BJ (cell line): Measurements from ENCODE around the gene RALA. TPM values are rescaled to one million over a fixed set of nuclear protein-coding genes. Genes with fewer than 3 reads are reported as not detected.
"Not testable (repeated sequence)": the region's sequence is repeated elsewhere in the genome, so short reads cannot be mapped to it uniquely, and the experiment has no call there.

Experiments used
- CTCF ChIA-PET: fragments of 350-600 bp; formaldehyde crosslinking; extraction: SDS; loops from one replicate; lab custom pipeline; 2021; ENCODE audit warnings: antibody characterized with exemption, inconsistent platforms; lab: Yijun Ruan, JAX
- POLR2A ChIA-PET: fragments of 300-600 bp; sonication (Branson Sonifier 250); formaldehyde crosslinking; extraction: SDS; loops from one replicate; lab custom pipeline; 2021; ENCODE audit warnings: antibody characterized with exemption; lab: Charles Lee
- DNase-seq: peaks from one replicate; pipeline ENCODE4 v3.0.0-alpha.2; 2011; ENCODE audit warnings: low read depth
- H3K27me3 ChIP-seq: 2 replicates; pipeline ENCODE4 v1.6.0; 2011; ENCODE audit warnings: low read length; ENCODE audit not compliant: control insufficient read depth, insufficient read depth
- H3K36me3 ChIP-seq: 2 replicates; pipeline ENCODE4 v1.5.1; 2011; ENCODE audit warnings: low read length; ENCODE audit not compliant: control insufficient read depth, insufficient read depth
- H3K4me3 ChIP-seq: 2 replicates; pipeline ENCODE4 v1.5.1; 2011; ENCODE audit warnings: low read depth, mild to moderate bottlenecking, control low read depth, low read length
- CTCF ChIP-seq: IDR thresholded peaks from 2 replicates; pipeline ENCODE4 v1.5.1; 2011; ENCODE audit warnings: low read depth, mild to moderate bottlenecking, control low read depth, inconsistent platforms, low read length, moderate library complexity; ENCODE audit not compliant: insufficient read depth
- polyA plus RNA-seq: library from polyadenylated mRNA; depleted of rRNA; stranded (reverse); fragments of >200 nt; gene quantifications from 2 replicates; pipeline ENCODE4 v1.2.3, GENCODE V29; 2011

RALA gene
- polyA plus RNA-seq, 1 experiment: 14.9 TPM

GRCh38 chr7:39749177-39749576 lies 125.8 kb downstream of the RALA start:
- H3K27me3 ChIP-seq: no peaks in the 10 kb centered on the region
- H3K36me3 ChIP-seq: no peaks in the 10 kb centered on the region
- POLR2A ChIA-PET: interaction anchor here (0.6 kb wide), 2 partner anchors 126 to 143 kb away, joined by 3 to 5 read pairs; partner anchors contain the start of gene RALA
- no peak for DNase-seq
- no peak for TF ChIP-seq CTCF
- CTCF ChIA-PET: interaction anchor here (1.0 to 13.1 kb wide), 3 partner anchors 13 to 171 kb away, joined by 3 to 287 read pairs (median 3); no protein-coding TSS in a partner anchor
- H3K4me3 ChIP-seq: no peak overlapping the region

GRCh38 chr7:39749717-39750116 lies 126.3 kb downstream of the RALA start:
- DNase-seq: no peak
- TF ChIP-seq CTCF: no peak
- ChIA-PET CTCF (interaction anchor here (0.5 to 13.1 kb wide), 4 partner anchors 14 to 171 kb away, joined by 3 to 287 read pairs (median 3); no protein-coding TSS in a partner anchor), POLR2A (interaction anchor here (0.6 kb wide), 1 partner anchor 126 kb away, joined by 5 read pairs; the partner anchor contains the start of gene RALA)
- H3K36me3 ChIP-seq: no peaks in the 10 kb centered on the region
- H3K27me3 ChIP-seq: no peaks in the 10 kb centered on the region
- H3K4me3 ChIP-seq: no peak overlapping the region

GRCh38 chr7:39750253-39751077 lies 127.1 kb downstream of the RALA start:
- ChIA-PET CTCF (interaction anchor here (0.7 to 13.1 kb wide), 3 partner anchors 13 to 172 kb away, joined by 3 to 287 read pairs (median 3); no protein-coding TSS in a partner anchor), POLR2A (no interaction called here)
- H3K36me3 ChIP-seq: no peaks in the 10 kb centered on the region
- no peak for DNase-seq
- no peaks in the 10 kb centered on the region for H3K27me3 ChIP-seq
- no peak overlapping the region for H3K4me3 ChIP-seq
- no peak for TF ChIP-seq CTCF

- H3K27me3 ChIP-seq, POLR2A ChIA-PET, H3K4me3 ChIP-seq, H3K36me3 ChIP-seq, CTCF ChIA-PET, DNase-seq: not testable (repeated sequence)
Measured at GRCh38 chr7:39753237-39753636, 129.9 kb downstream of the RALA start.

- Histone ChIP-seq H3K4me3 (peak overlapping the region; percentile 23; the same call in 1 of the 2 replicates), H3K27me3 (no peaks in the 10 kb centered on the region), H3K36me3 (no peaks in the 10 kb centered on the region)
- POLR2A ChIA-PET: no interaction called here
- CTCF ChIA-PET: interaction anchor here (1.3 kb wide), 1 partner anchor 174 kb away, joined by 6 read pairs; no protein-coding TSS in a partner anchor
- DNase-seq: no peak
- TF ChIP-seq CTCF: no peak
Measured at GRCh38 chr7:39753823-39754325, 130.5 kb downstream of the RALA start.
